GM12878 (cell line): ENCODE results near the gene MOCOS. TPM values are rescaled to one million over a fixed set of nuclear protein-coding genes. Genes with fewer than 3 reads are reported as not detected.
"Not testable (repeated sequence)": the region's sequence is repeated elsewhere in the genome, so short reads cannot be mapped to it uniquely, and the experiment has no call there.

ENCODE experiments used
- ATAC-seq: fragments of 200-7000 bp; cut with Tn5 transposase; 3 replicates; pipeline ENCODE4 v1.9.1; 2020; ENCODE audit warnings: mild to moderate bottlenecking, moderate library complexity
- BruUV-seq: library from RNA; stranded (reverse); fragments of 400-500 nt; replicated peaks from 2 replicates; lab custom pipeline; 2021; lab: Mats Ljungman, UMichigan
- CTCF ChIA-PET: fragments of 300-600 bp; sonication (Branson Sonifier 250); formaldehyde crosslinking; extraction: SDS; loops from one replicate; lab custom pipeline; 2021; ENCODE audit warnings: inconsistent platforms; lab: Yijun Ruan, JAX
- POLR2A ChIA-PET: fragments of 350-600 bp; formaldehyde crosslinking; extraction: SDS; loops from one replicate; lab custom pipeline; 2021; ENCODE audit warnings: inconsistent platforms; lab: Charles Lee
- RAD21 ChIA-PET: fragments of 300-600 bp; sonication (Branson Sonifier 250); formaldehyde crosslinking; loops from one replicate; lab custom pipeline; 2023; ENCODE audit warnings: antibody characterized with exemption; ENCODE audit not compliant: unreplicated experiment; lab: Charles Lee
- SMC1A ChIA-PET: fragments of 300-600 bp; sonication (Branson Sonifier 250); formaldehyde crosslinking; loops from one replicate; lab custom pipeline; 2023; ENCODE audit not compliant: unreplicated experiment, uncharacterized antibody; lab: Charles Lee
- DNase-seq: peaks from one replicate; pipeline ENCODE4 v3.0.0-alpha.2; 2011; ENCODE audit warnings: low read depth, low spot score
- FAIRE-seq: peaks from 3 replicates; lab custom pipeline; 2011; peaks lifted over from hg19 to GRCh38; lab: Jason Lieb, UNC
- H2AFZ ChIP-seq: 2 replicates; pipeline ENCODE4 v1.6.0; 2011; ENCODE audit warnings: low read depth, low read length, control low read depth; ENCODE audit not compliant: control insufficient read depth
- H3K27ac ChIP-seq: 2 replicates; pipeline ENCODE4 v1.5.1; 2011; ENCODE audit warnings: control low read depth; ENCODE audit not compliant: control insufficient read depth, insufficient read depth
- H3K27me3 ChIP-seq, 2 experiments: replicated peaks in 1 of 2; 2 replicates each; pipeline versions ENCODE4 v1.6.0 to v1.6.1; 2011; ENCODE audit warnings: low read length in 1 of 2; ENCODE audit not compliant: control insufficient read depth in 2 of 2, insufficient read depth in 2 of 2
- H3K36me3 ChIP-seq, 2 experiments: 2 replicates each; pipeline ENCODE4 v1.5.1; 2011; ENCODE audit warnings: low read length in 1 of 2; ENCODE audit not compliant: control insufficient read depth in 2 of 2, insufficient read depth in 2 of 2
- H3K4me1 ChIP-seq: 2 replicates; pipeline ENCODE4 v1.6.1; 2011; ENCODE audit warnings: mild to moderate bottlenecking, low read length, moderate library complexity, mixed read lengths; ENCODE audit not compliant: control insufficient read depth, insufficient read depth
- H3K4me2 ChIP-seq: 2 replicates; pipeline ENCODE4 v1.6.0; 2011; ENCODE audit warnings: control low read depth; ENCODE audit not compliant: control insufficient read depth, insufficient read depth
- H3K4me3 ChIP-seq: fragments of 200-600 bp; sonication (generic); 2 replicates; pipeline ENCODE4 v1.5.1; 2016
- H3K79me2 ChIP-seq: 2 replicates; pipeline ENCODE4 v1.6.0; 2011; ENCODE audit warnings: low read length; ENCODE audit not compliant: control insufficient read depth, insufficient read depth
- H3K9ac ChIP-seq: 2 replicates; pipeline ENCODE4 v1.8.0; 2011; ENCODE audit warnings: low read length, control low read depth, mixed read lengths; ENCODE audit not compliant: control insufficient read depth, insufficient read depth
- H3K9me3 ChIP-seq: replicated peaks from 3 replicates; pipeline ENCODE4 v1.5.1; 2011; ENCODE audit warnings: mild to moderate bottlenecking, low read length; ENCODE audit not compliant: control insufficient read depth, insufficient read depth
- H4K20me1 ChIP-seq: 2 replicates; pipeline ENCODE4 v1.6.0; 2011; ENCODE audit not compliant: control insufficient read depth, insufficient read depth
- SMAD1 ChIP-seq: fragments of 450-650 bp; IDR thresholded peaks from 2 replicates; pipeline ENCODE4 v1.6.1; 2018; ENCODE audit warnings: mild to moderate bottlenecking, low read depth; ENCODE audit not compliant: partially characterized antibody
- WGBS: methylation state at CpG from one replicate; pipeline ENCODE4 v1.1.6; 2016; ENCODE audit warnings: low lambda C conversion rate; ENCODE audit not compliant: insufficient replicate concordance, insufficient coverage; ENCODE audit errors: missing lambda C conversion rate; 5-methylcytosine and 5-hydroxymethylcytosine counted together
- in situ Hi-C: fragments of 300-500 bp; cut with MboI; formaldehyde crosslinking; loops from 9 replicates; pipeline ENCODE4 v1.14.3; 2018; ENCODE audit warnings: mixed read lengths
- intact Hi-C: fragments of 100-400 bp; cut with micrococcal nuclease; formaldehyde crosslinking; loops from one replicate; pipeline ENCODE4 v1.14.2; 2022; ENCODE audit not compliant: unreplicated experiment
- polyA plus RNA-seq, 11 experiments: library from polyadenylated mRNA; depleted of rRNA in 4 of 11; unstranded in 6 of 11; stranded (reverse) in 5 of 11; fragments of >200 nt; fragmentation: Nextera tagmentation in 4 of 11; fragmentation: Illumina TruSeq in 1 of 11; extraction: Ambion mirVana in 4 of 11; extraction: Trizol in 1 of 11; gene quantifications; 1 replicate in 1 of 11; 2 replicates in 10 of 11; pipeline versions ENCODE4 v1.2.1 to v1.2.3, GENCODE V29; 2011 to 2016; ENCODE audit warnings: inconsistent platforms in 2 of 11, missing spikeins in 2 of 11, low read depth in 1 of 11
- total RNA-seq, 4 experiments: library from RNA; depleted of rRNA in 3 of 4; stranded (reverse); fragments of >200 nt in 3 of 4; fragmentation: Illumina TruSeq in 1 of 4; extraction: Trizol in 1 of 4; gene quantifications; 2 replicates each; pipeline versions ENCODE4 v1.2.1 to v1.2.3, GENCODE V29; 2013 to 2021

MOCOS gene
- total and polyA plus RNA-seq, 10 of the 15 experiments (the other 5 are each of a cell fraction or from before 2014, with no cell fraction given) = 0.16 to 0.56 (median 0.33) TPM

DNA sequence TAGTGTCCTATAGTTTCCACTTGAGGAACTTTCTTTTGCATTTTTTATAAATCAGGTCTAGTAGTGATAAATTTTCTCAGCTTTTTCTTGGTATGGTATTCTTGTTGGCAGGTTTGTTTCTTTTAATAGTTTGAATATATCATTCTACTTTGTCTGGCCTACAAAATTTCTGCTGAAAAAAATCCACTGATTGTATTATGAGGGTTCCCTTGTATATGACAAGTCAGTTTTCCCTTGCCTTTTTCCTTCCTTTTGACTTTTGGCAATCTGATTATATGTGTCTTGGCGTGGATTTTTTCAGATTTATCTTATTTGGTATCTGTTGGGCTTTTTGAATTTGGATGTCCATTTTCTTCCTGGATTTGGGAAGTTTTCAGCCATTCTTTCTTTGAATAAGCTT is 41.9 kb downstream of the MOCOS start:
- ChIA-PET CTCF (no interaction called here), POLR2A (no interaction called here), RAD21 (no interaction called here), SMC1A (no interaction called here)
- Histone ChIP-seq H3K36me3 (no peaks in the 10 kb centered on the region), H3K4me2 (no peak overlapping the region), H3K9me3 (peaks cover 1% of the 10 kb centered on the region; the same call in 2 of the 3 replicates), H2AFZ (no peak overlapping the region), H3K27me3 (no peaks in the 10 kb centered on the region), H3K9ac (no peak overlapping the region), H3K79me2 (no peaks in the 10 kb centered on the region), H3K4me1 (no peaks in the 10 kb centered on the region), H3K27ac (no peak overlapping the region), H4K20me1 (no peaks in the 10 kb centered on the region), H3K4me3 (no peak overlapping the region)
- intact Hi-C loops = no loop called here
- ATAC-seq (no peak), DNase-seq (no peak), FAIRE-seq (no peak)
- in situ Hi-C loops = no loop called here
- 0% methylated on average over 1 of the region's 1 CpG for WGBS
- TF ChIP-seq SMAD1 = no peak
- no TSS peak for BruUV-seq

DNA sequence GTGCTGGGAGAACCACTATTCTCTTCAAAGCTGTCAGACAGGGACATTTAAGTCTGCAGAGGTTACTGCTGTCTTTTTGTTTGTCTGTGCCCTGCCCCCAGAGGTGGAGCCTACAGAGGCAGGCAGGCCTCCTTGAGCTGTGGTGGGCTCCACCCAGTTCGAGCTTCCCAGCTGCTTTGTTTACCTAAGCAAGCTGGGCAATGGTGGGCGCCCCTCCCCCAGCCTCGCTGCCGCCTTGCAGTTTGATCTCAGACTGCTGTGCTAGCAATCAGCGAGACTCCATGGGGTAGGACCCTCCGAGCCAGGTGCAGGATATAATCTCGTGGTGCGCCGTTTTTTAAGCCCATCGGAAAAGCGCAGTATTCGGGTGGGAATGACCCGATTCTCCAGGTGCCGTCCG is 53.2 kb downstream of the MOCOS start:
- POLR2A ChIA-PET, H3K9me3 ChIP-seq, intact Hi-C loops, H3K27ac ChIP-seq, H3K27me3 ChIP-seq, FAIRE-seq, H4K20me1 ChIP-seq, H3K4me3 ChIP-seq, in situ Hi-C loops, H3K4me1 ChIP-seq, H3K36me3 ChIP-seq, CTCF ChIA-PET, DNase-seq, BruUV-seq, SMC1A ChIA-PET, H3K4me2 ChIP-seq, RAD21 ChIA-PET, H2AFZ ChIP-seq, H3K9ac ChIP-seq, H3K79me2 ChIP-seq, ATAC-seq: not testable (repeated sequence)
- WGBS = 54% methylated on average over 5 of the region's 15 CpGs
